ENCODE data around the gene C8B.

C8B gene

GRCh38 chr1:56977910-56978309 is 12.1 kb upstream of the C8B start:
- no peak for TF ChIP-seq FOXP2 (optimal IDR thresholded peaks at IDR 0.05; ENCODE audit: borderline replicate concordance, extremely low read depth, extremely low read length, insufficient read depth)
- TF ChIP-seq TAF1 (IDR thresholded peaks at IDR 0.05; ENCODE audit: borderline replicate concordance, insufficient read depth, low read length): no peak
- no peak for TF ChIP-seq POLR2AphosphoS5 (IDR thresholded peaks at IDR 0.05; ENCODE audit: low read depth, low read length)
- TF ChIP-seq SIN3A (IDR thresholded peaks at IDR 0.05; ENCODE audit: borderline replicate concordance, insufficient read depth, low read length): no peak
- TF ChIP-seq, protein P1, sequence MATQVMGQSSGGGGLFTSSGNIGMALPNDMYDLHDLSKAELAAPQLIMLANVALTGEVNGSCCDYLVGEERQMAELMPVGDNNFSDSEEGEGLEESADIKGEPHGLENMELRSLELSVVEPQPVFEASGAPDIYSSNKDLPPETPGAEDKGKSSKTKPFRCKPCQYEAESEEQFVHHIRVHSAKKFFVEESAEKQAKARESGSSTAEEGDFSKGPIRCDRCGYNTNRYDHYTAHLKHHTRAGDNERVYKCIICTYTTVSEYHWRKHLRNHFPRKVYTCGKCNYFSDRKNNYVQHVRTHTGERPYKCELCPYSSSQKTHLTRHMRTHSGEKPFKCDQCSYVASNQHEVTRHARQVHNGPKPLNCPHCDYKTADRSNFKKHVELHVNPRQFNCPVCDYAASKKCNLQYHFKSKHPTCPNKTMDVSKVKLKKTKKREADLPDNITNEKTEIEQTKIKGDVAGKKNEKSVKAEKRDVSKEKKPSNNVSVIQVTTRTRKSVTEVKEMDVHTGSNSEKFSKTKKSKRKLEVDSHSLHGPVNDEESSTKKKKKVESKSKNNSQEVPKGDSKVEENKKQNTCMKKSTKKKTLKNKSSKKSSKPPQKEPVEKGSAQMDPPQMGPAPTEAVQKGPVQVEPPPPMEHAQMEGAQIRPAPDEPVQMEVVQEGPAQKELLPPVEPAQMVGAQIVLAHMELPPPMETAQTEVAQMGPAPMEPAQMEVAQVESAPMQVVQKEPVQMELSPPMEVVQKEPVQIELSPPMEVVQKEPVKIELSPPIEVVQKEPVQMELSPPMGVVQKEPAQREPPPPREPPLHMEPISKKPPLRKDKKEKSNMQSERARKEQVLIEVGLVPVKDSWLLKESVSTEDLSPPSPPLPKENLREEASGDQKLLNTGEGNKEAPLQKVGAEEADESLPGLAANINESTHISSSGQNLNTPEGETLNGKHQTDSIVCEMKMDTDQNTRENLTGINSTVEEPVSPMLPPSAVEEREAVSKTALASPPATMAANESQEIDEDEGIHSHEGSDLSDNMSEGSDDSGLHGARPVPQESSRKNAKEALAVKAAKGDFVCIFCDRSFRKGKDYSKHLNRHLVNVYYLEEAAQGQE (IDR thresholded peaks at IDR 0.05; ENCODE audit: insufficient read depth in 1 of 2, low read depth in 2 of 2, low read length in 2 of 2): no peak

DNA sequence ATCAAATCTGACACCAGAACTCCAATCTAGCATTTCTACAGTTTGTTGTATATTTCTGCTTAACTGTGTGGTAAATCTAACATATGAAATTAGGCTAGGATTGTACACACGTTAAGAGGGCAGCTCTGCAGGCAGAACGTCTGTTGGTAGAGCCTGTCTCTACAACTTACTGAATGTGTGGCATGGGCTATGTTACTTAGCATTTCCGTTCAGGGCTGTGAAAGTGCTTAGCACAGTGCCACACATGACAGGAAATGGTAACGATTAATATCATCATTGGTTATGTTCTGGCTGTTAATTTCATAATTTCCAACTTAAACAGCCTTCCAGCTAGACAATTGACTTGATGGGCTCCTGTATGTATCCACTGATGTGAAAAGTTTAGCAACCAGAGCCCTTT is 9.6 kb upstream of the C8B start:
- TF ChIP-seq TAF1 (IDR thresholded peaks at IDR 0.05; ENCODE audit: borderline replicate concordance, insufficient read depth, low read length) (no peak), FOXP2 (optimal IDR thresholded peaks at IDR 0.05; ENCODE audit: borderline replicate concordance, extremely low read depth, extremely low read length, insufficient read depth) (no peak), POLR2AphosphoS5 (IDR thresholded peaks at IDR 0.05; ENCODE audit: low read depth, low read length) (no peak), SIN3A (IDR thresholded peaks at IDR 0.05; ENCODE audit: borderline replicate concordance, insufficient read depth, low read length) (no peak)
- TF ChIP-seq, protein P1 (IDR thresholded peaks at IDR 0.05; ENCODE audit: insufficient read depth in 1 of 2, low read depth in 2 of 2, low read length in 2 of 2): no peak

DNA sequence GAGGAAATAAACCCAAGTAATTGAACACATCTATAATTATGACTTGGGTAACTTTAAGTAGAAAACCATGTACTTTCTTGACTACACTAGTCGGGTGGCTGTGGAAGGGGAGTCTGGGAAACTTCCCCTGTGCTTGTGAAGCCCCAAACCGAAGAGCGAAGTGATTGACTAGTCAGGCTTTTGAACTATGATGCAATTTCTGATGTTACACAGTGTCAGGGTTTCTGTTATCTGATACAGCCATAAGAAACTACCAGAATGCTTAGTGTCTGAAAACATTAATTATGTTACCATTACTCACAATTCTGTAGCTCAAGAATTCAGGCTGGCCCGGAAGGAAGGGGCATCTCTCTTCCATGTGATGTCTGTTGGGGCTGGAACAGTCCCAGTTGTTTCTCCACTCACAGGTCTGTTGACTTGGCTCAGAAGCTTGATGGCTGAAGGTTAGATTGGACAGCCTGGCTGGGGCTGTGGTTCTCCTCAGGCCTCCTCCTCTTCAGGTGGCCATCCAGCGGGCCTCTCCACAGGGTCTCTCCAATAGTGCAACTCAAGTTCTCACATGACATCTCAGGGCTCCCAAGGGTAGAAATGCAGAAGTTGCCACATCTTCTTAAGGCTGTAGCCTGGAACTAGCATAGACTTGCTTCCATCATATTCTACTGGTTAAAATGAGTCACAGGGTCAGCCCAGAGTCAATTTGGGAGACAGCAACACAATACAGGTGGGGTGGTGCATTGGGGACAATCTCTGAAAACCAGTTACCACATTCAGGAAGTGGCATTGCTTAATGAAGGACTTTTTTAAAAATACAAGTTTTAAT is 8.3 kb upstream of the C8B start:
- TF ChIP-seq, protein P1 (IDR thresholded peaks at IDR 0.05; ENCODE audit: insufficient read depth in 1 of 2, low read depth in 2 of 2, low read length in 2 of 2): no peak
- TF ChIP-seq POLR2AphosphoS5 (IDR thresholded peaks at IDR 0.05; ENCODE audit: low read depth, low read length): no peak
- TF ChIP-seq FOXP2 (optimal IDR thresholded peaks at IDR 0.05; ENCODE audit: borderline replicate concordance, extremely low read depth, extremely low read length, insufficient read depth): no peak
- TF ChIP-seq SIN3A (IDR thresholded peaks at IDR 0.05; ENCODE audit: borderline replicate concordance, insufficient read depth, low read length): no peak
- no peak for TF ChIP-seq TAF1 (IDR thresholded peaks at IDR 0.05; ENCODE audit: borderline replicate concordance, insufficient read depth, low read length)

DNA sequence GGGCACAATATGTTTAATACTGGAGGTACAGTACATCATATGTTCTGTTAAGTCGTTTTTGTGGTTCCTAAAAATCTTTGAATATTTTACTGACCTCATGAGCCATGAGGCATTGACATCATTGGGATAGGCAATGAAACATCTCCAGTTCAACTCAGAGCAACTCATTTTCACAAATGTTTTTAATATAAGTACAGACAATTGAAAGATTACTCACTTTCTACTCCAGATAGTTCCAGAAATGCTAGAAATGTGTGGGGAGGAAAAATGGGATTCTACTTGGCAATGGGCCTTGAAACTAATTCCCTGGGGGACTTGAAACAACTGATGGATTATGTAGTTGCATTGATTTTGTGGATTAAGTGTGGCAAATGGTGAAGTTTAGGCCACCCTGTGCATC is 7.2 kb upstream of the C8B start:
- TF ChIP-seq, protein P1 (IDR thresholded peaks at IDR 0.05; ENCODE audit: insufficient read depth in 1 of 2, low read depth in 2 of 2, low read length in 2 of 2): no peak
- TF ChIP-seq SIN3A (IDR thresholded peaks at IDR 0.05; ENCODE audit: borderline replicate concordance, insufficient read depth, low read length) (no peak), POLR2AphosphoS5 (IDR thresholded peaks at IDR 0.05; ENCODE audit: low read depth, low read length) (no peak), FOXP2 (optimal IDR thresholded peaks at IDR 0.05; ENCODE audit: borderline replicate concordance, extremely low read depth, extremely low read length, insufficient read depth) (no peak), TAF1 (IDR thresholded peaks at IDR 0.05; ENCODE audit: borderline replicate concordance, insufficient read depth, low read length) (no peak)
